Large intestine (tissue), 3 donors: ENCODE results near the gene CD7. TPM values are rescaled to one million over a fixed set of nuclear protein-coding genes. Genes with fewer than 3 reads are reported as not detected.
"Not testable (repeated sequence)": the region's sequence is repeated elsewhere in the genome, so short reads cannot be mapped to it uniquely, and the experiment has no call there.

Experiments
- DNase-seq, 2 donors: peaks; one replicate each; pipeline versions ENCODE4 v3.0.0 to v3.0.0-alpha.2; 2013
- H3K27ac ChIP-seq: one replicate; pipeline ENCODE4 v1.5.1; 2013; ENCODE audit warnings: low read length
- H3K27me3 ChIP-seq: 2 replicates; pipeline ENCODE4 v1.6.1; 2013; ENCODE audit warnings: low read length; ENCODE audit not compliant: control insufficient read depth, insufficient read depth
- H3K36me3 ChIP-seq: 2 replicates; pipeline ENCODE4 v1.6.1; 2013; ENCODE audit warnings: low read length; ENCODE audit not compliant: control insufficient read depth, insufficient read depth
- H3K4me1 ChIP-seq: one replicate; pipeline ENCODE4 v1.6.1; 2013; ENCODE audit warnings: low read length; ENCODE audit not compliant: control insufficient read depth, insufficient read depth
- H3K4me3 ChIP-seq: one replicate; pipeline ENCODE4 v1.5.1; 2013; ENCODE audit warnings: low read length
- H3K9me3 ChIP-seq: one replicate; pipeline ENCODE4 v1.6.1; 2013; ENCODE audit warnings: mild to moderate bottlenecking, low read depth, low read length, moderate library complexity; ENCODE audit not compliant: control insufficient read depth
- WGBS: methylation state at CpG from one replicate; pipeline ENCODE4 v1.1.5; 2013; ENCODE audit warnings: low lambda C conversion rate; ENCODE audit not compliant: insufficient coverage; 5-methylcytosine and 5-hydroxymethylcytosine counted together
- polyA plus RNA-seq: library from polyadenylated mRNA; unstranded; fragments of 120-200 nt; gene quantifications from one replicate; pipeline ENCODE4 v1.2.1, GENCODE V29; 2013

The CD7 gene
- polyA plus RNA-seq, 1 donor: 8.6 TPM

- no CpG with 5 or more reads among the region's 11 CpGs for WGBS
- Histone ChIP-seq H3K9me3 (peaks cover 3% of the 10 kb centered on the region), H3K27me3 (peaks cover 22% of the 10 kb centered on the region), H3K4me1 (no peaks in the 10 kb centered on the region), H3K27ac (no peak overlapping the region), H3K4me3 (no peak overlapping the region), H3K36me3 (no peaks in the 10 kb centered on the region)
- no peak for DNase-seq
Observed at GRCh38 chr17:82355770-82356427, 38.5 kb upstream of the CD7 start.

GRCh38 chr17:82354804-82355308 is 37.4 kb upstream of the CD7 start:
- H3K27me3 ChIP-seq: peaks cover 22% of the 10 kb centered on the region
- no peak overlapping the region for H3K4me3 ChIP-seq
- WGBS: no CpG with 5 or more reads among the region's 7 CpGs
- no peak overlapping the region for H3K27ac ChIP-seq
- no peaks in the 10 kb centered on the region for H3K4me1 ChIP-seq
- H3K36me3 ChIP-seq: no peaks in the 10 kb centered on the region
- DNase-seq: no peak
- H3K9me3 ChIP-seq: peaks cover 3% of the 10 kb centered on the region

DNA sequence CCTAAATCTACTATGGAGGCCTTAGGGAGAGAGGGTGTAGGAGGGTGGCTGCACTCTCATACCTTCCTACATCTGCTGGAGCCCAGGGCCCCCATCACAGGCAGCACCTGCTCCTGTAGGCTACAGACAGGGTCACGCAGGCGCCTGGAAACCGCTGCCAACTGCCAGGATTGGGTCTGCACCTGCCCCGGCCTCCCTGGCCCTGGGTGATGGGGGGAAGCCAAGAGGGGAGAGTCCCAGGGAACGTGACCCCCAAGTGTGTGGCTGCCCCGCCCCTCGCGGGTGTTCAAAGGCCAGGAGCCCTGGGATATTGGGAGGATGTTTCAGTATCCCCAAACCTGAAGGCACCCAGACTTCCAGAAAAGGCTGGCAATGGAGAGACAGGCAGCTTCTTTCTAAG is 36.1 kb upstream of the CD7 start:
- WGBS: no CpG with 5 or more reads among the region's 8 CpGs
- DNase-seq: no peak
- Histone ChIP-seq H3K27me3 (peaks cover 13% of the 10 kb centered on the region), H3K36me3 (no peaks in the 10 kb centered on the region), H3K4me1 (no peaks in the 10 kb centered on the region), H3K4me3 (no peak overlapping the region), H3K9me3 (no peaks in the 10 kb centered on the region), H3K27ac (no peak overlapping the region)

DNA sequence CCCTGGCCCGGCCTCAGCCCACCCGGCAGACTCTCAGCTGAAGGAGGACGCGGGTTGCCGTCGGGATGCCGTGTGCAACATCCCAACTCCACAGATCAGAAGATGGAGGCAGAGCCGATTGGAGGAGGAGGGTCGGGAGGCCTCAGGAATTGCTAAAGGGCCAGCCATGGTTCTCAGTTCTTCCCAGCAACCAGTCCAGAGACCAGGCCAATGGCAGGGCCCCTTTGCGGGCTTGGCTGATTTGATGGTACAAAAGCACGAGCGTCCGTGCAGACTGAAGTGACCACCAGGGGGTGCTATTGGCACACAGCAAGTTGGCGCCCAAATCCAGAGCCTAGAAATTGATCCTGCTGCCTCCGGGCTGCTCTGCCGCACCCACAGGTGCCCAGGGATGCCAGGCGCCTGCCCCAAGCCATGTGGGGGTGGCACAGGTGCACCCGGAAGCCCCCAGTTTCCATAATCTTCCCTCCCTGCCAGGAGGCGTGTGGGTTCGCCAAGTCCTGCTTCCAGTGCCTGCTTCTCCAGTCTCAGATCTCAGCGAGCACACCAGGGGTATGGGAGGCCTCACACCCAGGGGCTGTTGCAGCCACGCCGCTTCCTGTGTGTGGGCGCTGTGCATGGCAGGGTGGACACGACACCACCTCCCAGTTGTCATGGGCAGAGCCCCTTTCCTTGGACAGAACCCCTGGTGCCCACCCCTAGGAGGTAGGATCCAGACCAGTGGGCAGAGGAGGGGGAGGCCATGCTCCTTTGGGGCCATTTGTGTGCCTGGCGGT is 34.5 kb upstream of the CD7 start:
- Histone ChIP-seq H3K36me3 (no peaks in the 10 kb centered on the region), H3K9me3 (no peaks in the 10 kb centered on the region), H3K4me1 (no peaks in the 10 kb centered on the region), H3K27ac (no peak overlapping the region), H3K4me3 (no peak overlapping the region), H3K27me3 (peaks cover 9% of the 10 kb centered on the region)
- peak; percentile 73 to 86 for DNase-seq
- WGBS: no CpG with 5 or more reads among the region's 26 CpGs

DNA sequence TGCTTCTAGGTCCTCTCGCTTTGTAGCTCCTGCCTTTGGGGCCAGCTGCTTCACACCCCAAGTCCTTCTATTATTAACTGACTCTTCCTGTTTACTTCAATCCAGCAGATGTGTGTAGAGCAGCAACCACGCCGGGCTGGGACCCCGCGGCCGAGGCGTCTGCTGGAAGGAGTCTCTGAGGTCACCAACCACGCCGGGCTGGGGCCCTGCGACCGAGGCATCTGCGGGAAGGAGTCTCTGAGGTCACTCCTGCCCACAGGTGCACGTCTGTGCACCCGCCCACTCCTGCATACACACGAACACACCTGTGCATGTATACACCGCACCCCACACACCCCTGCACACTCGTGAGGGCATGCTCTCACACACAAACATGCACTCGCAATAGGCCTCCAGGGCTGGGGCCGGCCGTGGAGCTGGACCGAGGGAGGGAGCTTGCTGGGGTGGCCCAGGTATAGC is 33.9 kb upstream of the CD7 start:
- no peaks in the 10 kb centered on the region for H3K4me1 ChIP-seq
- no peak overlapping the region for H3K27ac ChIP-seq
- H3K4me3 ChIP-seq: no peak overlapping the region
- no peaks in the 10 kb centered on the region for H3K36me3 ChIP-seq
- no peaks in the 10 kb centered on the region for H3K9me3 ChIP-seq
- H3K27me3 ChIP-seq: peaks cover 3% of the 10 kb centered on the region
- DNase-seq: no peak
- no CpG with 5 or more reads among the region's 21 CpGs for WGBS

- no peak overlapping the region for H3K27ac ChIP-seq
- no peaks in the 10 kb centered on the region for H3K4me1 ChIP-seq
- H3K36me3 ChIP-seq: no peaks in the 10 kb centered on the region
- DNase-seq: no peak
- no peaks in the 10 kb centered on the region for H3K27me3 ChIP-seq
- no peak overlapping the region for H3K4me3 ChIP-seq
- H3K9me3 ChIP-seq: peaks cover 3% of the 10 kb centered on the region
- no CpG with 5 or more reads among the region's 28 CpGs for WGBS
Observed at GRCh38 chr17:82350182-82351030, 33.0 kb upstream of the CD7 start.

GRCh38 chr17:82349287-82349701 is 31.9 kb upstream of the CD7 start:
- no peaks in the 10 kb centered on the region for H3K27me3 ChIP-seq
- no CpG with 5 or more reads among the region's 11 CpGs for WGBS
- H3K27ac ChIP-seq: no peak overlapping the region
- DNase-seq: no peak
- peaks cover 3% of the 10 kb centered on the region for H3K9me3 ChIP-seq
- no peaks in the 10 kb centered on the region for H3K4me1 ChIP-seq
- no peaks in the 10 kb centered on the region for H3K36me3 ChIP-seq
- H3K4me3 ChIP-seq: no peak overlapping the region

DNA sequence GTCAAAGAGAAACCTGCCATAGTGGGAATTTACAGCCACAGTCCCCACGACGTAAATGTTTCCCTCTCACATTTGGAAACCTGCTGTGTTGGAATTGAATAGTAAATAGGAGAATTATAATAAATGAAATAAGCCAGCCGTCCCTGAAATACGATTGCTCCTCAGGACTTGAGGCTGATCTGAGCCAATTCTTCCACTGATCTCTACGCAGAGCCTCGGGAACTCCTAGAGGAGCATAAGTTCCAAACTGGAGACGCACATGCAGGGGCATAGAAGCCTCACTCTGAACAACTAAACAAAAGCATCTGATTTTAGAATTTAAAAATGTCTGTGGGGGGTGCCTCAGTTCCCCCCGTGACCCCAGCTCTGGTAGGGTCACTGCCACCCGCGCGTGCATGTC is 31.5 kb upstream of the CD7 start:
- H3K4me1 ChIP-seq: no peaks in the 10 kb centered on the region
- 80% methylated on average over 2 of the region's 11 CpGs for WGBS
- no peak overlapping the region for H3K27ac ChIP-seq
- H3K4me3 ChIP-seq: no peak overlapping the region
- DNase-seq: no peak
- no peaks in the 10 kb centered on the region for H3K27me3 ChIP-seq
- H3K36me3 ChIP-seq: no peaks in the 10 kb centered on the region
- H3K9me3 ChIP-seq: peaks cover 3% of the 10 kb centered on the region

GRCh38 chr17:82348434-82348833 is 31.0 kb upstream of the CD7 start:
- no peaks in the 10 kb centered on the region for H3K36me3 ChIP-seq
- no peaks in the 10 kb centered on the region for H3K27me3 ChIP-seq
- no peak for DNase-seq
- no CpG with 5 or more reads among the region's 9 CpGs for WGBS
- no peaks in the 10 kb centered on the region for H3K4me1 ChIP-seq
- no peak overlapping the region for H3K4me3 ChIP-seq
- H3K27ac ChIP-seq: no peak overlapping the region
- H3K9me3 ChIP-seq: peaks cover 3% of the 10 kb centered on the region

DNA sequence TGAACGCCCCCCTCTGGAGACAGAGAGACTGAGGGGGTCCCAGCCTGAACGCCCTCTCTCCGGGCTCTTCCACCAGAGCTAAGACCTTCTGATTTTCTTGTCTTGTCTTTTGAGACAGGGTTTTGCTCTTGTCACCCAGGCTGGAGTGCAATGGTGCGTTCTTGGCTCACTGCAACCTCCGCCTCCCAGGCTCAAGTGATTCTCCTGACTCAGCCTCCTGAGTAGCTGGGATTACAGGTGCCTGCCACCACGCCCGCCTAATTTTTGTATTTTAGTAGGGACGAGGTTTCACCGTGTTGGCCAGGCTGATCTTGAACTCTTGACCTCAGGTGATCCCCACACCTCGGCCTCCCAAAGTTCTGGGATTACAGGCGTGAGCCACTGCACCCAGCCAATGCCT is 30.6 kb upstream of the CD7 start:
- DNase-seq, H3K4me1 ChIP-seq, H3K9me3 ChIP-seq, H3K27ac ChIP-seq, H3K4me3 ChIP-seq, H3K27me3 ChIP-seq, H3K36me3 ChIP-seq: not testable (repeated sequence)
- no CpG with 5 or more reads among the region's 11 CpGs for WGBS
